ENCODE measurements around the gene MIPEP.

GRCh38 chr13:23923031-23923430 is 33.8 kb upstream of the MIPEP start:
- TF ChIP-seq CTCF (IDR thresholded peaks at IDR 0.05; ENCODE audit: low read depth, low read length, poor library complexity, severe bottlenecking) (no peak), EZH2phosphoT487 (IDR thresholded peaks at IDR 0.05; ENCODE audit: borderline replicate concordance, low read length) (no peak)
